ENCODE data around the gene RTKN. TPM values are rescaled to one million over a fixed set of nuclear protein-coding genes. Genes with fewer than 3 reads are reported as not detected.

RTKN gene
- total RNA-seq, 3 donors from 2014 or later = 49.2 to 60.7 (median 49.7) TPM

DNA sequence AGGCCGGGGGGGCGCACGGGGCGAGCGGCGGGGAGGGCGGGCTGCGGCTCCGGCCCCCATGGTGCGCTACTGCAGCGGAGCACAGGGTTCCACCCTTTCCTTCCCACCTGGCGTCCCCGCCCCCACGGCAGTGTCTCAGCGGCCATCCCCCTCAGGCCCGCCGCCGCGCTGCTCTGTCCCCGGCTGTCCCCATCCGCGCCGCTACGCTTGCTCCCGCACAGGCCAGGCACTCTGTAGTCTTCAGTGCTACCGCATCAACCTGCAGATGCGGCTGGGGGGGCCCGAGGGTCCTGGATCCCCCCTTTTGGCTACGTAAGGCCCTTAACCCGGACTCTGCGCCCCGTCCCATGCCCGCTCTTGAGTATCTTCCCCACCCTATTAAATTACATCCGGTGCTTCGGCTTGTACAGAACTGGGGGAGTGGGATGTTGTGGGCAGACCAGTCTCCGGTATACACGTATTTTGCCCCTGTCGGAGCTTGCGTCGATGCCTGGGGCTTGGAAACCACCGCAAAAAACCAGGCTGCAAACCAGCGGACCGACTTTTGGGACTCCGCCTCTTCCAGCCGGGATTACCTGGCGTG, 15.9 kb upstream of the RTKN start:
- peaks cover 32% of the 10 kb centered on the region for H3K4me1 ChIP-seq (ENCODE audit: low read depth)
- peak; percentile 83 to 92 (median 89) for DNase-seq
- intact Hi-C loops (cut with DNase I, micrococcal nuclease) = no loop called here
- ATAC-seq = peak; percentile 64
- TF ChIP-seq, protein P1, sequence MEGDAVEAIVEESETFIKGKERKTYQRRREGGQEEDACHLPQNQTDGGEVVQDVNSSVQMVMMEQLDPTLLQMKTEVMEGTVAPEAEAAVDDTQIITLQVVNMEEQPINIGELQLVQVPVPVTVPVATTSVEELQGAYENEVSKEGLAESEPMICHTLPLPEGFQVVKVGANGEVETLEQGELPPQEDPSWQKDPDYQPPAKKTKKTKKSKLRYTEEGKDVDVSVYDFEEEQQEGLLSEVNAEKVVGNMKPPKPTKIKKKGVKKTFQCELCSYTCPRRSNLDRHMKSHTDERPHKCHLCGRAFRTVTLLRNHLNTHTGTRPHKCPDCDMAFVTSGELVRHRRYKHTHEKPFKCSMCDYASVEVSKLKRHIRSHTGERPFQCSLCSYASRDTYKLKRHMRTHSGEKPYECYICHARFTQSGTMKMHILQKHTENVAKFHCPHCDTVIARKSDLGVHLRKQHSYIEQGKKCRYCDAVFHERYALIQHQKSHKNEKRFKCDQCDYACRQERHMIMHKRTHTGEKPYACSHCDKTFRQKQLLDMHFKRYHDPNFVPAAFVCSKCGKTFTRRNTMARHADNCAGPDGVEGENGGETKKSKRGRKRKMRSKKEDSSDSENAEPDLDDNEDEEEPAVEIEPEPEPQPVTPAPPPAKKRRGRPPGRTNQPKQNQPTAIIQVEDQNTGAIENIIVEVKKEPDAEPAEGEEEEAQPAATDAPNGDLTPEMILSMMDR (IDR thresholded peaks at IDR 0.05) = no peak
- no peaks in the 10 kb centered on the region for H3K36me3 ChIP-seq (ENCODE audit: low read depth)
- H3K9me3 ChIP-seq = no peaks in the 10 kb centered on the region
- peak overlapping the region; percentile 27 for H3K4me3 ChIP-seq

DNA sequence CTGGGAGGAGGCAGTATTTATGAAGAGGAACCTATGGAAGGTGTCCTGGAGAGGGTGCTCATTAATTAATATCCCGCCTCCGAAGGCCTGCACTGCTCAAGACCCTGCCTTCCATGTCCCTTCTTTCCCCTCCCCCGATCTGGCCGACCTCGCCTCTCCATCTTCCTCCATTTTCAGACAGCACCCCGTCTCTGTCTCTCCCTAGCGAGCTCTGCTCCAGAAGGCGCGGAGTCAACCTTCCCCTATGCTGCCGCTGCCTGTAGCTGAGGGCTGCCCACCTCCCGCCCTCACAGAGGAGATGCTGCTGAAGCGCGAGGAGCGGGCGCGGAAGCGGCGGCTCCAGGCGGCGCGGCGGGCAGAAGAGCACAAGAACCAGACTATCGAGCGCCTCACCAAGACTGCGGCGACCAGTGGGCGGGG, 15.4 kb upstream of the RTKN start:
- peak overlapping the region; percentile 27 for H3K4me3 ChIP-seq
- H3K9me3 ChIP-seq = no peaks in the 10 kb centered on the region
- intact Hi-C loops (cut with DNase I, micrococcal nuclease) = no loop called here
- H3K36me3 ChIP-seq (ENCODE audit: low read depth) = no peaks in the 10 kb centered on the region
- TF ChIP-seq, protein P1 (IDR thresholded peaks at IDR 0.05) = no peak
- peaks cover 32% of the 10 kb centered on the region for H3K4me1 ChIP-seq (ENCODE audit: low read depth)
- DNase-seq = peak in 1 of 3 donors; percentile 48
- ATAC-seq = no peak

DNA sequence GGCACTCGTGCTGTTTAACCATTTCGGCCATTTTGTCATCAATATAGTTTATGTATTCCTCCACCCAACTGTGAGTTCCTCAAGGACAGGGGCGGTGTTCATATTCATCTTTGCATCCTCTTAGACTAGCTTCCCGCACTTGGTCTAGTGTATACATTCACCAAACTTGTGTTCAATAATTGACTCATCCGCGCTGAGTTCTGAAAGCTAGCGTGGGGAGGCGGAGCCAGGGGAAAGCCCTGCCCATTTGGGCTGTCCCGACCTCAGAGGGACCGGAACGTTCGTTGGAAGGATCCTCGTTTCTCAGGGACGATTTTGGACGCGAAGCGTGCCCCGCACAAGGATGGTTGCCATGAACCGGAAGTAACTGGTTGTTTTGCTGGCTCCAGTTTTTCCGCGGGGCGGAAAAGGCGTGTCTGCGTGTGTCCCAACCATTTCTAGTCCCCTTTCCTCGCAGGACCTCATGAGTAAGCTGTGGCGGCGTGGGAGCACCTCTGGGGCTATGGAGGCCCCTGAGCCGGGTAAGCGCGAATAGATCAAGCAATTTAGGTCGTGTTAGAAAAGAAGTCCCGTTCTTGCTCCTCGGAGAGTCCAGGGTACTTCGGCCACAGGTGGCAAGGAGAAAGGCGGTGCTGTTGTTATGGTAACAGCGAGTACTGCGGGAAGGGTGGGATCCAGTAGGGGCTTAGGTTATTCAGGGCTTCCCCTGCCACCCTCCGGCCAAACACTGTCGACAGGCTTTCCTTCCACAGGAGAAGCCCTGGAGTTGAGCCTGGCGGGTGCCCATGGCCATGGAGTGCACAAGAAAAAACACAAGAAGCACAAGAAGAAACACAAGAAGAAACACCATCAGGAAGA, 13.1 kb upstream of the RTKN start, which contains the start of gene INO80B:
Gene INO80B, plus strand, starts transcription at position 434 of the 858 bp plus-strand sequence. Its CDS starts 30 bp downstream, at position 464.
- intact Hi-C loops (cut with DNase I, micrococcal nuclease) = no loop called here

DNA sequence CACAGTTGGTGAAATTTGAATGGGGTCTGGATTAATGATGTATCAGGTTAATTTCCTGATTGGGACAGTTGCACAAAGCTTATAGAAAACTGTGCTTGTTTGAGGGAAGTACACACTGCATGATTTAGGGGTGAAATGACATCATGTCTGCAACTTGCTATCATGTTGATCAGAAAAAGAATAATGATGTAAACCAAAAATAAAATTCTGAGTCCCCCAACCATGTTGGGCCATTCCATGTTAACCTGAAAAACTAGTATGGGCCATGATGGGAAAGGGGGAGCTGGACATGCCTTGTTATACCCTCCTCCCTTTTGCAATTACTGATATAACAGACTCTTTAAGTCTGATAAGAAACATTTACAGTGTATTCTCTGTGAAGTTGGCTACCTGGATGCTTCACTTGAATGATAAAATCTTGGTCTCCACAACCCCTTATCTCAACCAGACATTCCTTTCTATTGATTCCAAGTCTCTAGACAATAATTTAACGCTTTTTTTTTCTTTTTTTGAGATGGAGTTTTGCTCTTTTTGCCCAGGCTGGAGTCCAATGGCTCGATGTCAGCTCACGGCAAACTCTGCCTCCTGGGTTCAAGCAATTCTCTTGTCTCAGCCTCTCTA, 8.9 kb upstream of the RTKN start:
- Histone ChIP-seq H3K9me3 (no peaks in the 10 kb centered on the region), H3K4me3 (no peak overlapping the region), H3K36me3 (ENCODE audit: low read depth) (no peaks in the 10 kb centered on the region), H3K4me1 (ENCODE audit: low read depth) (peaks cover 9% of the 10 kb centered on the region)
- intact Hi-C loops (cut with DNase I, micrococcal nuclease) = no loop called here
- DNase-seq (no peak), ATAC-seq (no peak)
- TF ChIP-seq, protein P1 (IDR thresholded peaks at IDR 0.05) = no peak

More for the DNA sequence above, 13.1 kb upstream of the RTKN start, which contains the start of gene INO80B:
- ATAC-seq (peak; percentile 77), DNase-seq (peak; percentile 96 to 98 (median 98))
- Histone ChIP-seq H3K4me3 (peak within 1 kb of the TSS; percentile 29), H3K36me3 (ENCODE audit: low read depth) (no peaks in the 10 kb centered on the region), H3K4me1 (ENCODE audit: low read depth) (peaks cover 32% of the 10 kb centered on the region), H3K9me3 (no peaks in the 10 kb centered on the region)
- TF ChIP-seq, protein P1 (IDR thresholded peaks at IDR 0.05) = no peak

DNA sequence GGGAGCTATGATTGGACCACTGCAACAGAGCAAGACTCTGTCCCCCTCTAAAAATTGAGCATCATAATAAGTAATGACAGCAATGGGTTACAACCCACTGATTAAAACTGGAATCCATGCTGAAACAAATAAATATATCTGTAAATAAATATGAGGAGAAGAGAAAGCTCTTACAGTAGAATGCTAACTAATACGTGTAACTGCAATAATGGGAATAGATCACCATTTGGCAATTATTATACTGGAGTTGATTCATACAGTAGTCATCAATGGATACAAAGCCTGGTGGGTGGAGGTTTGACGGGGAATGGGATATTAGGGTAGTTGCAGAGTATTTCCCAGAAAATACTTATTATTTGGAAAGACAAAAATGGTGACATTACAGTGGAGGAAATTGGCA, 7.0 kb upstream of the RTKN start:
- Histone ChIP-seq H3K4me1 (ENCODE audit: low read depth) (no peaks in the 10 kb centered on the region), H3K36me3 (ENCODE audit: low read depth) (no peaks in the 10 kb centered on the region), H3K9me3 (no peaks in the 10 kb centered on the region), H3K4me3 (no peak overlapping the region)
- TF ChIP-seq, protein P1 (IDR thresholded peaks at IDR 0.05) = no peak
- intact Hi-C loops (cut with DNase I, micrococcal nuclease) = no loop called here
- ATAC-seq (no peak), DNase-seq (no peak)

All from mucosa of descending colon (tissue), 3 donors.